Measurements from ENCODE around the gene LSM14A.

LSM14A gene

DNA sequence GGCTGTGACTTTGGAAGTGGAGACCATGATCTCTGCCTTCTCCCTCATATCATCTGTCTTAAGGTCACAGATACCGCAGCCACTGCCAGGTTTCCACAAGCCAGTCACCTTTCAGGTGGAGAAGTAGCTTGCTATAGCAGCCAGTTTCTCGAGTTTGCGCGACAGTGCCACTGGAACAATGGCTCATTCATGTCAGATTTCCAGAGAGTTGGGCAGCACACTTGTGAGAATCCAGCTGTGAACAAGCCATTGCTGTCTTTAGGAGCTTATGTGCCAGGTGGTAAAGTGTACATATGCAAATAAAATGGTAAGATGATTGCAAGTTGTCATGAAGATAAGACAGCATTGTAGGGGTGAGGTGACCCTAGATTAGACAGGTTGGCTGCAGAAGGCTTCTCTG, 104.3 kb downstream of the LSM14A start:
- no peaks in the 10 kb centered on the region for H3K36me3 ChIP-seq (replicated peaks; ENCODE audit: insufficient read depth, low read length)
- no peak overlapping the region for H2AFZ ChIP-seq (ENCODE audit: low read length)
- H4K20me1 ChIP-seq (ENCODE audit: insufficient read depth, low read length) = no peaks in the 10 kb centered on the region
- no peak for DNase-seq
- no peaks in the 10 kb centered on the region for H3K27me3 ChIP-seq (replicated peaks; ENCODE audit: insufficient read depth, low read length)
- no peak overlapping the region for H3K9ac ChIP-seq (ENCODE audit: low read length)
- H3F3A ChIP-seq (ENCODE audit: insufficient read depth, low read length) = no peaks in the 10 kb centered on the region
- 0 out of 2 replicates have a peak, but pooled peaks cover 10% of the 10 kb centered on the region for H3K79me2 ChIP-seq (ENCODE audit: low read length)
- H3K4me2 ChIP-seq (ENCODE audit: low read depth, low read length) = no peak overlapping the region
- no peak for TF ChIP-seq EZH2 (optimal IDR thresholded peaks at IDR 0.05; ENCODE audit: low read depth, low read length)
- TF ChIP-seq EZH2phosphoT487 (IDR thresholded peaks at IDR 0.05; ENCODE audit: low read length) = no peak
- TF ChIP-seq, protein P1, sequence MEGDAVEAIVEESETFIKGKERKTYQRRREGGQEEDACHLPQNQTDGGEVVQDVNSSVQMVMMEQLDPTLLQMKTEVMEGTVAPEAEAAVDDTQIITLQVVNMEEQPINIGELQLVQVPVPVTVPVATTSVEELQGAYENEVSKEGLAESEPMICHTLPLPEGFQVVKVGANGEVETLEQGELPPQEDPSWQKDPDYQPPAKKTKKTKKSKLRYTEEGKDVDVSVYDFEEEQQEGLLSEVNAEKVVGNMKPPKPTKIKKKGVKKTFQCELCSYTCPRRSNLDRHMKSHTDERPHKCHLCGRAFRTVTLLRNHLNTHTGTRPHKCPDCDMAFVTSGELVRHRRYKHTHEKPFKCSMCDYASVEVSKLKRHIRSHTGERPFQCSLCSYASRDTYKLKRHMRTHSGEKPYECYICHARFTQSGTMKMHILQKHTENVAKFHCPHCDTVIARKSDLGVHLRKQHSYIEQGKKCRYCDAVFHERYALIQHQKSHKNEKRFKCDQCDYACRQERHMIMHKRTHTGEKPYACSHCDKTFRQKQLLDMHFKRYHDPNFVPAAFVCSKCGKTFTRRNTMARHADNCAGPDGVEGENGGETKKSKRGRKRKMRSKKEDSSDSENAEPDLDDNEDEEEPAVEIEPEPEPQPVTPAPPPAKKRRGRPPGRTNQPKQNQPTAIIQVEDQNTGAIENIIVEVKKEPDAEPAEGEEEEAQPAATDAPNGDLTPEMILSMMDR (IDR thresholded peaks at IDR 0.05; ENCODE audit: low read length) = no peak
- H3K27ac ChIP-seq (ENCODE audit: low read length) = no peak overlapping the region
- no peaks in the 10 kb centered on the region for H3K9me3 ChIP-seq (replicated peaks; ENCODE audit: insufficient read depth, low read length)
- H3K9me2 ChIP-seq (replicated peaks; ENCODE audit: insufficient read depth, low read length) = no peaks in the 10 kb centered on the region
- no peaks in the 10 kb centered on the region for H3K4me1 ChIP-seq (ENCODE audit: low read length)
- H3K4me3 ChIP-seq (ENCODE audit: low read length) = no peak overlapping the region

DNA sequence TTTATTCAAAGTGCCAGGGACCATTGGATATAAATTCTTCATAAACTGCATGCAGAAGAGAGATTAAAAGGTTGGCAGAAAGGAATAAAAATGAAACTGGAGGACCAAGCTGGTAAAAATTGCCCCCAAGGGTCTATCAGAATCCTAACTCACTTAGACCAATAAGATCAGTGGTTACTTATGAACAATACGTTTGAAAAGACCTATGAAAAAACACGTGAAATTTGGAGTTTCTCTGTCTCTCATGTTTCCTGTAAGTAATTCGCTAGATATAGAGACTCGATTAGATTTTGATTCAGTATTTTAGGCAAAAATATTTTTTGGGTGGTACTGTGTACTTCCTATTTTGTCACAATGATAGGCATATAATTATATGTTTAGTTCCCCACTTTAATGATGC, 104.9 kb downstream of the LSM14A start:
- H3K27me3 ChIP-seq (replicated peaks; ENCODE audit: insufficient read depth, low read length) = no peaks in the 10 kb centered on the region
- H3K79me2 ChIP-seq (ENCODE audit: low read length) = 0 out of 2 replicates have a peak, but pooled peaks cover 8% of the 10 kb centered on the region
- no peaks in the 10 kb centered on the region for H3F3A ChIP-seq (ENCODE audit: insufficient read depth, low read length)
- no peaks in the 10 kb centered on the region for H3K36me3 ChIP-seq (replicated peaks; ENCODE audit: insufficient read depth, low read length)
- H3K9me3 ChIP-seq (replicated peaks; ENCODE audit: insufficient read depth, low read length) = no peaks in the 10 kb centered on the region
- no peak overlapping the region for H3K4me3 ChIP-seq (ENCODE audit: low read length)
- H4K20me1 ChIP-seq (ENCODE audit: insufficient read depth, low read length) = no peaks in the 10 kb centered on the region
- H3K9me2 ChIP-seq (replicated peaks; ENCODE audit: insufficient read depth, low read length) = no peaks in the 10 kb centered on the region
- TF ChIP-seq EZH2phosphoT487 (IDR thresholded peaks at IDR 0.05; ENCODE audit: low read length) = no peak
- TF ChIP-seq, protein P1 (IDR thresholded peaks at IDR 0.05; ENCODE audit: low read length) = no peak
- TF ChIP-seq EZH2 (optimal IDR thresholded peaks at IDR 0.05; ENCODE audit: low read depth, low read length) = no peak
- no peak overlapping the region for H3K9ac ChIP-seq (ENCODE audit: low read length)
- H2AFZ ChIP-seq (ENCODE audit: low read length) = no peak overlapping the region
- no peak for DNase-seq
- H3K4me2 ChIP-seq (ENCODE audit: low read depth, low read length) = no peak overlapping the region
- H3K27ac ChIP-seq (ENCODE audit: low read length) = no peak overlapping the region
- H3K4me1 ChIP-seq (ENCODE audit: low read length) = no peaks in the 10 kb centered on the region

DNA sequence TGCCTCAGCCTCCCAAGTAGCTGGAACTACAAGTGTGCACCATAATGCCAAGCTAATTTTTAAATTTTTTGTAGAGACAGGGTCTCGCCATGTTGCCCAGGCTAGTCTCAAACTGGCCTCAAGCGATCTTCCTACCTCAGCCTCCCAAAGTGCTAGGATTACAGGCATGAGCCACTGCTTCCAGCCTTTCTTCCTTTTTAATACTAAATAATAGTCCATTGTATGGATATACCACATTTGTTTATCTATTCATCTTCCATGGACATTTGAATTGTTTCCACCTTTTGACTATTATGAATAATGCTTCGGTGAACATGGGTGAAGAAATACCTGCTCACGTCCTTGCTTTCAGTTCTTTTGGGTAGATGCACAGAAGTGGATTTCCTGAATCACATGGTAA, 106.5 kb downstream of the LSM14A start:
- Histone ChIP-seq H3K27me3 (replicated peaks; ENCODE audit: insufficient read depth, low read length) (no peaks in the 10 kb centered on the region), H3K9ac (ENCODE audit: low read length) (no peak overlapping the region), H3K4me3 (ENCODE audit: low read length) (no peak overlapping the region), H3K9me2 (replicated peaks; ENCODE audit: insufficient read depth, low read length) (no peaks in the 10 kb centered on the region), H3K9me3 (replicated peaks; ENCODE audit: insufficient read depth, low read length) (no peaks in the 10 kb centered on the region), H3K36me3 (replicated peaks; ENCODE audit: insufficient read depth, low read length) (no peaks in the 10 kb centered on the region), H2AFZ (ENCODE audit: low read length) (no peak overlapping the region), H4K20me1 (ENCODE audit: insufficient read depth, low read length) (no peaks in the 10 kb centered on the region), H3K4me2 (ENCODE audit: low read depth, low read length) (no peak overlapping the region), H3K27ac (ENCODE audit: low read length) (no peak overlapping the region), H3K79me2 (ENCODE audit: low read length) (0 out of 2 replicates have a peak, but pooled peaks cover 8% of the 10 kb centered on the region), H3F3A (ENCODE audit: insufficient read depth, low read length) (no peaks in the 10 kb centered on the region), H3K4me1 (ENCODE audit: low read length) (no peaks in the 10 kb centered on the region)
- TF ChIP-seq EZH2phosphoT487 (IDR thresholded peaks at IDR 0.05; ENCODE audit: low read length) (no peak), EZH2 (optimal IDR thresholded peaks at IDR 0.05; ENCODE audit: low read depth, low read length) (no peak)
- TF ChIP-seq, protein P1 (IDR thresholded peaks at IDR 0.05; ENCODE audit: low read length) = no peak
- DNase-seq = no peak

Measured in MM.1S (cell line).